Measurements from ENCODE around the gene DSCAM.

GRCh38 chr21:40638466-40639251, 208.3 kb downstream of the DSCAM start:
- TF ChIP-seq POLR2AphosphoS5 (IDR thresholded peaks at IDR 0.05; ENCODE audit: insufficient read depth, low read depth, low read length) (no peak), MAX (IDR thresholded peaks at IDR 0.05; ENCODE audit: insufficient read depth, insufficient read length) (no peak), CTCF (IDR thresholded peaks at IDR 0.05; ENCODE audit: extremely low read depth in 1 of 2, insufficient read depth in 1 of 2, low read depth in 1 of 2, low read length in 2 of 2) (no peak), FOS (IDR thresholded peaks at IDR 0.05; ENCODE audit: borderline replicate concordance, insufficient read depth, low read length) (no peak), POLR2A (IDR thresholded peaks at IDR 0.05; ENCODE audit: low read depth, low read length) (no peak), EZH2 (IDR thresholded peaks at IDR 0.05; ENCODE audit: borderline replicate concordance, low read depth, low read length, severe bottlenecking) (no peak), JUN (IDR thresholded peaks at IDR 0.05; ENCODE audit: borderline replicate concordance, insufficient read depth, insufficient read length, low read depth) (no peak), MYC (IDR thresholded peaks at IDR 0.05; ENCODE audit: low read depth, low read length) (no peak)
